Keratinocyte (primary cell): Measurements from ENCODE around the gene HTR2B. TPM values are rescaled to one million over a fixed set of nuclear protein-coding genes. Genes with fewer than 3 reads are reported as not detected.

Source experiments
- DNase-seq: peaks from one replicate; pipeline ENCODE4 v3.0.0-alpha.2; 2011; ENCODE audit warnings: low read depth, missing footprints, low spot score
- FAIRE-seq: peaks from 2 replicates; lab custom pipeline; 2011; peaks lifted over from hg19 to GRCh38; lab: Jason Lieb, UNC
- H2AFZ ChIP-seq: 2 replicates; pipeline ENCODE4 v1.6.0; 2012; ENCODE audit warnings: low read length, control low read depth, inconsistent platforms; ENCODE audit not compliant: control insufficient read depth
- H3K27ac ChIP-seq: 2 replicates; pipeline ENCODE4 v1.5.1; 2011; ENCODE audit warnings: low read length; ENCODE audit not compliant: control insufficient read depth, insufficient read depth
- H3K27me3 ChIP-seq: 3 replicates; pipeline ENCODE4 v1.6.0; 2011; ENCODE audit warnings: low read length; ENCODE audit not compliant: control insufficient read depth, insufficient read depth; ENCODE audit errors: extremely low read depth
- H3K36me3 ChIP-seq, 2 experiments: 2 replicates in 1 of 2; 3 replicates in 1 of 2; pipeline ENCODE4 v1.5.1; 2011; ENCODE audit warnings: low read length in 2 of 2, mild to moderate bottlenecking in 1 of 2; ENCODE audit not compliant: control insufficient read depth in 2 of 2, insufficient read depth in 2 of 2; ENCODE audit errors: extremely low read depth in 1 of 2
- H3K4me1 ChIP-seq: 3 replicates; pipeline ENCODE4 v1.5.1; 2011; ENCODE audit warnings: low read length; ENCODE audit not compliant: control insufficient read depth, insufficient read depth; ENCODE audit errors: extremely low read depth
- H3K4me2 ChIP-seq: 3 replicates; pipeline ENCODE4 v1.6.0; 2011; ENCODE audit warnings: low read depth, low read length; ENCODE audit not compliant: control insufficient read depth, insufficient read depth; ENCODE audit errors: extremely low read depth
- H3K4me3 ChIP-seq, 3 experiments: fragments of 200-600 bp in 1 of 3; sonication (generic) in 1 of 3; 2 replicates in 2 of 3; 3 replicates in 1 of 3; pipeline ENCODE4 v1.5.1; 2011 to 2016; ENCODE audit warnings: low read length in 3 of 3, mild to moderate bottlenecking in 3 of 3, control low read depth in 2 of 3, inconsistent platforms in 1 of 3, low read depth in 1 of 3, mixed read lengths in 1 of 3, mixed run types in 1 of 3, moderate library complexity in 1 of 3; ENCODE audit not compliant: control insufficient read depth in 2 of 3, insufficient read depth in 2 of 3; ENCODE audit errors: extremely low read depth in 1 of 3
- H3K79me2 ChIP-seq: 2 replicates; pipeline ENCODE4 v1.6.0; 2012; ENCODE audit warnings: low read length; ENCODE audit not compliant: control insufficient read depth, insufficient read depth
- H3K9ac ChIP-seq: 3 replicates; pipeline ENCODE4 v1.6.0; 2011; ENCODE audit warnings: low read length; ENCODE audit not compliant: control insufficient read depth, insufficient read depth; ENCODE audit errors: extremely low read depth
- H3K9me1 ChIP-seq: 3 replicates; pipeline ENCODE4 v1.6.0; 2011; ENCODE audit warnings: low read length; ENCODE audit not compliant: control insufficient read depth, insufficient read depth; ENCODE audit errors: extremely low read depth
- H3K9me3 ChIP-seq: 2 replicates; pipeline ENCODE4 v1.5.1; 2012; ENCODE audit warnings: low read depth, low read length; ENCODE audit not compliant: control insufficient read depth
- H4K20me1 ChIP-seq: 3 replicates; pipeline ENCODE4 v1.6.0; 2011; ENCODE audit warnings: low read length; ENCODE audit not compliant: control insufficient read depth, insufficient read depth; ENCODE audit errors: extremely low read depth
- CTCF ChIP-seq, 3 experiments: IDR thresholded peaks in 1 of 3; conservative IDR thresholded peaks in 1 of 3; optimal IDR thresholded peaks in 1 of 3; 2 replicates in 2 of 3; 3 replicates in 1 of 3; pipeline versions ENCODE3 to v1.5.1; 2011; ENCODE audit warnings: low read length in 3 of 3, mild to moderate bottlenecking in 3 of 3, moderate library complexity in 2 of 3, control low read depth in 1 of 3, inconsistent platforms in 1 of 3; ENCODE audit not compliant: insufficient read depth in 2 of 3; ENCODE audit errors: extremely low read depth in 1 of 3
- EZH2 ChIP-seq: IDR thresholded peaks from one replicate; pipeline ENCODE4 v1.6.1; 2012; ENCODE audit warnings: inconsistent platforms, mild to moderate bottlenecking, low read length, moderate library complexity
- dilution Hi-C: fragments of 300-500 bp; cut with MboI; formaldehyde crosslinking; loops from one replicate; pipeline ENCODE4 v1.7.0; 2020; ENCODE audit warnings: low sequenced_read_pairs; ENCODE audit not compliant: extremely low pct_ligation_motif_present
- polyA plus RNA-seq, 5 experiments: library from polyadenylated mRNA; depleted of rRNA in 3 of 5; stranded (reverse) in 3 of 5; stranded (forward) in 1 of 5; unstranded in 1 of 5; fragments of >200 nt; gene quantifications; 1 replicate in 1 of 5; 2 replicates in 3 of 5; 3 replicates in 1 of 5; pipeline versions ENCODE4 v1.2.1 to v1.2.3, GENCODE V29; 2011 to 2012; ENCODE audit warnings: missing spikeins in 2 of 5, low read depth in 1 of 5, low replicate concordance in 1 of 5

HTR2B gene
- polyA plus RNA-seq, 1 donor (not counting 4 experiments of a cell fraction or from before 2014, with no cell fraction given) = not detected

DNA sequence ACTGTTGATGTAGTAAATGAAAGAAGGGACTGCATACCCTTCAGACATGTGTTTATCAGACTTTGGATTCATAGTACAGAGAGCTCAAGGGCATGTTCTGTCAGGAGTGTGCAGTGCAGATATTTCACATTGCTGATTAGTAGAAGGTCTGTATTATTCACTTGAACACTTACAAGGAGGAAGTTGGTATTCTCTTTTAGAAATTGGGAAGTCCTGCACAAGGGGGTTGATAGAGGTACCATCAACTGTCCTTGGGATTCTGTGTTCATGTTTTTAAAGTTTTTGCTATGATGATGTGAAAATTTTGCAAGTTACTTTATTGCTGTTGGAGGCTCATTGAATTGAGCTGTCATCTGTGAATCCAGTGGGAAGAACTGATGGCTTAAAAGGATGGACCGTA, 61.5 kb downstream of the HTR2B start:
- DNase-seq = no peak
- Histone ChIP-seq H3K36me3 (peaks cover 21 to 23% of the 10 kb centered on the region in 2 experiments), H3K79me2 (peaks cover 46% of the 10 kb centered on the region), H3K4me2 (no peak overlapping the region), H3K27me3 (no peaks in the 10 kb centered on the region), H3K9me1 (no peaks in the 10 kb centered on the region), H3K9ac (no peak overlapping the region), H3K4me1 (peaks cover 17% of the 10 kb centered on the region), H4K20me1 (no peaks in the 10 kb centered on the region), H3K9me3 (no peaks in the 10 kb centered on the region), H3K27ac (no peak overlapping the region), H2AFZ (no peak overlapping the region), H3K4me3 (no peak overlapping the region)
- FAIRE-seq = no peak
- dilution Hi-C loops = no loop called here
- TF ChIP-seq CTCF (optimal IDR thresholded peaks at IDR 0.05 in 1 of 3, IDR thresholded peaks at IDR 0.05 in 1 of 3, conservative IDR thresholded peaks at IDR 0.05 in 1 of 3; ENCODE audit: extremely low read depth in 1 of 3, insufficient read depth in 2 of 3, low read length in 3 of 3) (no peak), EZH2 (no peak)

DNA sequence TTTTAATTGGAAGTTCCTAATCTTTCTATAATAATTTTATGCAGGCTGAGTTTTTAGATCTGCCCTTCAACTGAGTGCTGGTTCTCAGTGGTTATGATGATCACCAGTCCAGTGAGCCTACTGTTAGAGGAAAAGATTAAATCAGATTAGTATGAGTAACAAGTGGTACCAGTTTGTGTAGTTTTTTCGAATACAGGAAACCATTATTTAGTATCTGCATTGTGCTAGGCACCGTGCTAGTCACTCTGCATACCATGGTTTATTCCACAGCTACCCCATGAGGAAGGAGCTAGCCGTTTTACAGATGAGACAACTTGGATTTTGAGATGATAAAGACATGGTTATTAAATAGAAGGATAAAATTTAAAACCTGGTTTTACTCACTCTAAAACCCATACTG, 62.1 kb downstream of the HTR2B start:
- H4K20me1 ChIP-seq = no peaks in the 10 kb centered on the region
- H3K9ac ChIP-seq = no peak overlapping the region
- H3K79me2 ChIP-seq = peaks cover 52% of the 10 kb centered on the region
- DNase-seq (no peak), FAIRE-seq (no peak)
- peaks cover 15 to 21% of the 10 kb centered on the region in 2 experiments for H3K36me3 ChIP-seq
- H3K4me3 ChIP-seq = no peak overlapping the region
- no peaks in the 10 kb centered on the region for H3K27me3 ChIP-seq
- TF ChIP-seq EZH2 = no peak
- TF ChIP-seq CTCF (optimal IDR thresholded peaks at IDR 0.05 in 1 of 3, IDR thresholded peaks at IDR 0.05 in 1 of 3, conservative IDR thresholded peaks at IDR 0.05 in 1 of 3; ENCODE audit: extremely low read depth in 1 of 3, insufficient read depth in 2 of 3, low read length in 3 of 3) = no peak
- dilution Hi-C loops = no loop called here
- H2AFZ ChIP-seq = no peak overlapping the region
- no peak overlapping the region for H3K27ac ChIP-seq
- no peaks in the 10 kb centered on the region for H3K9me3 ChIP-seq
- no peaks in the 10 kb centered on the region for H3K9me1 ChIP-seq
- H3K4me2 ChIP-seq = no peak overlapping the region
- peaks cover 23% of the 10 kb centered on the region for H3K4me1 ChIP-seq
